Esophagus squamous epithelium (tissue), 4 donors: Measurements from ENCODE around the gene STAT4.

Experiments
- CTCF ChIP-seq, 6 experiments: fragments of 450-650 bp in 4 of 6; fragments of 200-600 bp in 2 of 6; sonication (generic) in 2 of 6; IDR thresholded peaks; one replicate each; pipeline ENCODE4 v1.5.1; 2016 to 2019; ENCODE audit warnings: antibody characterized with exemption in 6 of 6, mild to moderate bottlenecking in 4 of 6, moderate library complexity in 4 of 6
- POLR2A ChIP-seq, 4 donors: fragments of 450-650 bp; IDR thresholded peaks; one replicate each; pipeline ENCODE4 v1.6.1; 2017; ENCODE audit warnings: antibody characterized with exemption in 4 of 4, mild to moderate bottlenecking in 4 of 4, moderate library complexity in 3 of 4

- TF ChIP-seq CTCF (IDR thresholded peaks at IDR 0.05) (no peak), POLR2A (IDR thresholded peaks at IDR 0.05) (no peak)
Measured at GRCh38 chr2:191125646-191126045, 25.1 kb downstream of the STAT4 start.
